Activated CD8-positive, alpha-beta T cell treated with anti-CD3 and anti-CD28 coated beads for 36 hours (primary cell): ENCODE results near the gene DAPK2. TPM values are rescaled to one million over a fixed set of nuclear protein-coding genes. Genes with fewer than 3 reads are reported as not detected.

Source experiments
- ATAC-seq: fragments of 200-7000 bp; cut with Tn5 transposase; one replicate; pipeline ENCODE4 v1.10.0; 2021; ENCODE audit warnings: mild to moderate bottlenecking, moderate library complexity
- CTCF ChIA-PET: fragments of 350-600 bp; sonication (Branson Sonifier 250); formaldehyde crosslinking; loops from one replicate; lab custom pipeline; 2021; ENCODE audit warnings: antibody characterized with exemption; lab: Charles Lee
- POLR2A ChIA-PET: fragments of 350-600 bp; sonication (Branson Sonifier 250); formaldehyde crosslinking; loops from one replicate; lab custom pipeline; 2021; ENCODE audit warnings: antibody characterized with exemption; lab: Charles Lee
- DNase-seq: peaks from one replicate; pipeline ENCODE4 v3.0.0-alpha.2; 2020
- H3K27ac Mint-ChIP-seq: one replicate; pipeline ENCODE4 v1.8.0; 2021; ENCODE audit warnings: mild to moderate bottlenecking, mixed read lengths
- H3K27me3 Mint-ChIP-seq: one replicate; pipeline ENCODE4 v1.8.0; 2021; ENCODE audit warnings: mixed read lengths
- H3K36me3 Mint-ChIP-seq: one replicate; pipeline ENCODE4 v1.8.0; 2021; ENCODE audit warnings: low read depth, mixed read lengths
- H3K4me1 Mint-ChIP-seq: one replicate; pipeline ENCODE4 v1.8.0; 2021; ENCODE audit warnings: low read depth, mixed read lengths
- H3K4me3 Mint-ChIP-seq: one replicate; pipeline ENCODE4 v1.8.0; 2021; ENCODE audit warnings: mild to moderate bottlenecking, moderate library complexity, mixed read lengths
- H3K9me3 Mint-ChIP-seq: one replicate; pipeline ENCODE4 v1.8.0; 2021; ENCODE audit warnings: mixed read lengths
- intact Hi-C: fragments of 100-400 bp; cut with micrococcal nuclease; formaldehyde crosslinking; loops from one replicate; pipeline ENCODE4 v1.10.0; 2022
- total RNA-seq, 2 experiments: library from RNA; stranded (reverse); gene quantifications; one replicate each; pipeline ENCODE4 v1.2.3, GENCODE V29; 2021
- TF ChIP-seq, protein P1 (sequence below): fragments of 200-600 bp; IDR thresholded peaks from one replicate; pipeline ENCODE4 v1.8.0; 2022; ENCODE audit warnings: antibody characterized with exemption, mild to moderate bottlenecking

DAPK2 gene
- total RNA-seq, 2 experiments from 2014 or later, result 1.2 to 1.5 TPM

DNA sequence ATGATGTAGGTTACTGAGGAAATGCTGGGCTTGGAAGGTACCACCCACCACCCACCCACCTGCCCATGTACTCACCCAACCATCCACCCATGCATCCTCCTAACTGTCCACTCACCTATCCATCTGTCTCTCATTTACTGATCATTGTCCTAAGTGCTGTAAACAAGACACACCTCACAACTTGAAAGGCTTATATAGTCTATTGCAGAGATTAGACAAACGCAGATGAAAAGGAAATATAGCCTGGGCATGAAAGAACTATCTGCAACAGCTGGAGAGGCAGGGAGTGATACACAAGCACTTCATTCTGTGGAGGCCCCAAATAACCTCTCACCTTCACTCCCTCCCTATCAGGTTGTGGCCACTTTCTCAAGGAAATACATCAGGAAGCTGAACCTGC lies 54.0 kb downstream of the DAPK2 start:
- ATAC-seq (no peak), DNase-seq (no peak)
- POLR2A ChIA-PET, result interaction anchor here (0.6 to 1.4 kb wide), 3 partner anchors 15 to 23 kb away, joined by 3 to 4 read pairs (median 3); no protein-coding TSS in a partner anchor
- Mint-ChIP-seq H3K27ac (no peak overlapping the region), H3K4me3 (no peak overlapping the region), H3K9me3 (no peaks in the 10 kb centered on the region), H3K27me3 (no peaks in the 10 kb centered on the region), H3K4me1 (peaks cover 14% of the 10 kb centered on the region), H3K36me3 (no peaks in the 10 kb centered on the region)
- intact Hi-C loops, result no loop called here
- TF ChIP-seq, protein P1, sequence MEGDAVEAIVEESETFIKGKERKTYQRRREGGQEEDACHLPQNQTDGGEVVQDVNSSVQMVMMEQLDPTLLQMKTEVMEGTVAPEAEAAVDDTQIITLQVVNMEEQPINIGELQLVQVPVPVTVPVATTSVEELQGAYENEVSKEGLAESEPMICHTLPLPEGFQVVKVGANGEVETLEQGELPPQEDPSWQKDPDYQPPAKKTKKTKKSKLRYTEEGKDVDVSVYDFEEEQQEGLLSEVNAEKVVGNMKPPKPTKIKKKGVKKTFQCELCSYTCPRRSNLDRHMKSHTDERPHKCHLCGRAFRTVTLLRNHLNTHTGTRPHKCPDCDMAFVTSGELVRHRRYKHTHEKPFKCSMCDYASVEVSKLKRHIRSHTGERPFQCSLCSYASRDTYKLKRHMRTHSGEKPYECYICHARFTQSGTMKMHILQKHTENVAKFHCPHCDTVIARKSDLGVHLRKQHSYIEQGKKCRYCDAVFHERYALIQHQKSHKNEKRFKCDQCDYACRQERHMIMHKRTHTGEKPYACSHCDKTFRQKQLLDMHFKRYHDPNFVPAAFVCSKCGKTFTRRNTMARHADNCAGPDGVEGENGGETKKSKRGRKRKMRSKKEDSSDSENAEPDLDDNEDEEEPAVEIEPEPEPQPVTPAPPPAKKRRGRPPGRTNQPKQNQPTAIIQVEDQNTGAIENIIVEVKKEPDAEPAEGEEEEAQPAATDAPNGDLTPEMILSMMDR, result no peak
- CTCF ChIA-PET, result interaction anchor here (0.8 to 2.8 kb wide), 3 partner anchors 47 to 54 kb away, joined by 3 to 11 read pairs (median 4); partner anchors contain the start of gene DAPK2

DNA sequence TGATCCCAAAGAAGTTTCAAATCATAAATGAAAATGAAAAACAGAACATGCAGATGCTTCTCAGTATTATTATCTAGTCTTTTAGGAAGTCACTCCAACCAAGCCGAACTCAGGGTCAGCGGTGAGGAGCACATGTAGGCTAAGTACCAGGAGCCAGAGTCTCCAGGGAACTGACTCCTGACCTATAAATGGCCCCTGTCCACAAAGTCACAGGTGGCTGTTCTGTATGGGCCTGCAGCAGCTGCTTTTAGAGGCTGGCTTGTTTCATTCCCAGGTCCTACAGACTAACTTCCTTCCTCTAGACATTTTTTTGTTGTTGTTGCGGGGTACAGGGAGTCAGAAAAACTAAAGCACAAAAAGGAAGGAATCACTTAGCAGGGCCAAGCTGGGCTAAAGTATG lies 54.6 kb downstream of the DAPK2 start:
- ChIA-PET CTCF (interaction anchor here (0.8 to 1.1 kb wide), 2 partner anchors 46 to 48 kb away, joined by 3 read pairs; no protein-coding TSS in a partner anchor), POLR2A (interaction anchor here (0.6 to 1.4 kb wide), 2 partner anchors 14 to 22 kb away, joined by 3 to 4 read pairs; no protein-coding TSS in a partner anchor)
- Mint-ChIP-seq H3K36me3 (no peaks in the 10 kb centered on the region), H3K27ac (no peak overlapping the region), H3K4me3 (no peak overlapping the region), H3K9me3 (no peaks in the 10 kb centered on the region), H3K4me1 (peaks cover 14% of the 10 kb centered on the region), H3K27me3 (no peaks in the 10 kb centered on the region)
- DNase-seq (no peak), ATAC-seq (no peak)
- TF ChIP-seq, protein P1, result no peak
- intact Hi-C loops, result no loop called here

DNA sequence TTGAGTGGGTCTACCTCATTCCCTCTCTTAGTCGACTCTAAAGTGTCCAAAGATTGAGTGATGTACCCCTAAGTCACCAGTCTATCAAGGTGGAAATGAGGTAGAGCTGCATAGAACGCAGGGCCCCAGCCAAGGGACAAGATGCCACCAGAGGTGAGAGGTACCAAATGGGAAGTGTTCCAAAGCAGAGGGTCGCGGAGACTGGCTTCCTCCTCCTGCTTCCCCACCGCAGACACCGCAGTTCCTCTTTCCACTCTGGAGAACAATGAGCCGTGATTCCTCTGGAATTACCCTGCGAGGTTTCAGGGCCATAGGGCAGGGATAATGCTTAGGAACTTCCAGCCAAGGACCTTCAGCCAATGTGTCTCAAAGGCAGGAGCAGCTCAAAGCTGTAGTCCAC lies 55.8 kb downstream of the DAPK2 start:
- ATAC-seq (no peak), DNase-seq (no peak)
- Mint-ChIP-seq H3K36me3 (no peaks in the 10 kb centered on the region), H3K27me3 (no peaks in the 10 kb centered on the region), H3K4me3 (no peak overlapping the region), H3K4me1 (peaks cover 14% of the 10 kb centered on the region), H3K27ac (no peak overlapping the region), H3K9me3 (no peaks in the 10 kb centered on the region)
- CTCF ChIA-PET, result interaction anchor here (1.1 kb wide), 1 partner anchor 45 kb away, joined by 3 read pairs; no protein-coding TSS in a partner anchor
- POLR2A ChIA-PET, result no interaction called here
- intact Hi-C loops, result no loop called here
- TF ChIP-seq, protein P1, result no peak

DNA sequence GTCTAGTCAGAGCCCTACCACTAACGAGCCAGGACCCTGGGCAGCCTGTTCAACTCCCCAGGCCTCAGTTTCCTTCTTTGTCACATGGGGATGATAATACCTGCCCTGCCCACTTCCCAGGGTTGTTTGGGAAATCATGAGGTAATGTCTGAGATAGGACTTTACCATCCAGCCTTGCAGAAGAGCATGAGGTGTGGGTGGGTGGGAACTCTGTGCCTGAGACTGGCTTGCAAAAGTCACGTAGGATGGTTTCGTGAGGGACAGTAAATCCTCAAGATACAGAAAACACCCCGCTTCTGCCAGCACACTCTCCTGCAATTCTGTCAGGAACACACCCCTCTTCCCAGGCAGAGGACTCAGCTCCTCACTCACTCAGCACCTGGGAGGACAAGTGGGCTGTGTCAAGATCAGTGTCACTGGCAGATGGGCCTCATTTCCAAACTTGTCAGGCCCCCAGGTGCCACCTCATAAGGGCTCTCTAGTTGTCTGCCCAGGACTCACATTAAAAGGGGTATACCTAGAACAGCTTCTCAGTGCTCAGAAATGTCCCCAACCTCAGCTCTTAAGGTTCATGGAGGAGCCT lies 58.4 kb downstream of the DAPK2 start:
- TF ChIP-seq, protein P1, result no peak
- Mint-ChIP-seq H3K27me3 (no peaks in the 10 kb centered on the region), H3K36me3 (no peaks in the 10 kb centered on the region), H3K4me3 (no peak overlapping the region), H3K27ac (no peak overlapping the region), H3K4me1 (peaks cover 11% of the 10 kb centered on the region), H3K9me3 (no peaks in the 10 kb centered on the region)
- ChIA-PET POLR2A (interaction anchor here (0.9 kb wide), 1 partner anchor 10 kb away, joined by 3 read pairs; no protein-coding TSS in a partner anchor), CTCF (interaction anchor here (0.8 to 1.6 kb wide), 4 partner anchors 42 to 235 kb away, joined by 3 to 4 read pairs (median 3); no protein-coding TSS in a partner anchor)
- intact Hi-C loops, result no loop called here
- no peak for DNase-seq
- ATAC-seq, result no peak

DNA sequence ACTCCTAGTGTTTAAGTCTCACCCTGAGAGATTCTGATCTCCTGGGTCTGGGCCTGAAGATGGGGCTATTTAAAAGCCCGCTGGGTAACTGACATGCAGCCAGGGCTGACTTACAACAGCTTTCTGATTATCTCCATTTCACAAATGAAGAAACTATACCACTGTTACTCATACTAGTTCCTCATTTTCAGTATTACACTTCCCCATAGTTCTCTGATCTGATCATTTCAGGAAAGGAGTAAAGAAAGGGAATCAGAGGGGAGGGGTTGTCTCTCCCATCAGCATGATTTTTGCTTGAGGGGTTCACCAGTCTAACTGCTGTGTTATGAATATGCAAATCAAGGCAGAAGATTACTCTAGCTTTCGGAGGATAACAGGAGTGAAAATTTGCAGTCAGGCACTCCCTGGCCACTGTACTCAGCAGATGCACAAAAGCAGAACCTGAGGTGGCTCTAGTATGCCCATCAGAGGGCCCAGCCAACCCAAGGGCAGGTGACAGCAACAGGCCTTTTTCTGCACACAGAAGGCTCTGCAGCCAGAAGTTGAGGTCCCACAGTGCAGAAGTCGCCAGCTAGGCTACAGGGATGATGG lies 59.4 kb downstream of the DAPK2 start:
- no peak for DNase-seq

More for the DNA sequence above, 59.4 kb downstream of the DAPK2 start:
- intact Hi-C loops, result no loop called here
- H3K4me3 Mint-ChIP-seq, result no peak overlapping the region
- no peak for ATAC-seq
- no peaks in the 10 kb centered on the region for H3K9me3 Mint-ChIP-seq
- no peaks in the 10 kb centered on the region for H3K36me3 Mint-ChIP-seq
- peaks cover 6% of the 10 kb centered on the region for H3K4me1 Mint-ChIP-seq
- CTCF ChIA-PET, result interaction anchor here (0.9 to 1.6 kb wide), 2 partner anchors 23 to 41 kb away, joined by 3 read pairs; no protein-coding TSS in a partner anchor
- POLR2A ChIA-PET, result interaction anchor here (0.6 kb wide), 1 partner anchor 8 kb away, joined by 3 read pairs; no protein-coding TSS in a partner anchor
- no peaks in the 10 kb centered on the region for H3K27me3 Mint-ChIP-seq
- no peak overlapping the region for H3K27ac Mint-ChIP-seq
- TF ChIP-seq, protein P1, result no peak
